Measurements from ENCODE around the gene MCTP1.
"Not testable (repeated sequence)": the region's sequence is repeated elsewhere in the genome, so short reads cannot be mapped to it uniquely, and the experiment has no call there.

Gene MCTP1

GRCh38 chr5:95251185-95251584 is 33.7 kb downstream of the MCTP1 start:
- DNase-seq, result no peak

- DNase-seq, result no peak
These were observed 40.4 kb downstream of the MCTP1 start for GRCh38 chr5:95244479-95244878.

- DNase-seq, result no peak
These were observed 43.3 kb downstream of the MCTP1 start for GRCh38 chr5:95241635-95242034.

- DNase-seq, result no peak
These were observed 43.7 kb downstream of the MCTP1 start for GRCh38 chr5:95241161-95241560.

GRCh38 chr5:95238560-95239325 is 46.2 kb downstream of the MCTP1 start:
- no peak for DNase-seq

- no peak for DNase-seq
These were observed 47.6 kb downstream of the MCTP1 start for GRCh38 chr5:95237324-95237723.

- no peak for DNase-seq
These were observed 49.4 kb downstream of the MCTP1 start for GRCh38 chr5:95235439-95235982.

- DNase-seq, result no peak
These were observed 55.2 kb downstream of the MCTP1 start for GRCh38 chr5:95229646-95230045.

GRCh38 chr5:95224701-95225459 is 60.0 kb downstream of the MCTP1 start:
- no peak for DNase-seq

GRCh38 chr5:95223566-95224258 is 61.2 kb downstream of the MCTP1 start:
- DNase-seq, result no peak

GRCh38 chr5:95222836-95223235 is 62.1 kb downstream of the MCTP1 start:
- DNase-seq, result no peak

- no peak for DNase-seq
These were observed 63.7 kb downstream of the MCTP1 start for GRCh38 chr5:95221234-95221633.

GRCh38 chr5:95220381-95220780 is 64.5 kb downstream of the MCTP1 start:
- no peak for DNase-seq

- DNase-seq, result no peak
These were observed 65.5 kb downstream of the MCTP1 start for GRCh38 chr5:95219411-95219810.

GRCh38 chr5:95217881-95218280 is 67.0 kb downstream of the MCTP1 start:
- DNase-seq, result no peak

- no peak for DNase-seq
These were observed 67.5 kb downstream of the MCTP1 start for GRCh38 chr5:95217351-95217750.

- DNase-seq, result no peak
These were observed 68.5 kb downstream of the MCTP1 start for GRCh38 chr5:95216136-95216955.

GRCh38 chr5:95207811-95208210 is 77.1 kb downstream of the MCTP1 start:
- DNase-seq, result not testable (repeated sequence)

- no peak for DNase-seq
These were observed 90.0 kb downstream of the MCTP1 start for GRCh38 chr5:95194856-95195255.

GRCh38 chr5:95191330-95191729 is 93.6 kb downstream of the MCTP1 start:
- no peak for DNase-seq

- DNase-seq, result no peak
These were observed 100.0 kb downstream of the MCTP1 start for GRCh38 chr5:95184924-95185323.

- DNase-seq, result no peak
These were observed 103.2 kb downstream of the MCTP1 start for GRCh38 chr5:95181644-95182043.

Measured in activated T-cell treated with anti-CD3 and anti-CD28 coated beads, Interleukin-2, amount 50 U/mL, for 48 hours (primary cell).